Measurements from ENCODE around the gene SPOUT1. TPM values are rescaled to one million over a fixed set of nuclear protein-coding genes. Genes with fewer than 3 reads are reported as not detected.
"Not testable (repeated sequence)": the region's sequence is repeated elsewhere in the genome, so short reads cannot be mapped to it uniquely, and the experiment has no call there.

SPOUT1 gene, protein sequence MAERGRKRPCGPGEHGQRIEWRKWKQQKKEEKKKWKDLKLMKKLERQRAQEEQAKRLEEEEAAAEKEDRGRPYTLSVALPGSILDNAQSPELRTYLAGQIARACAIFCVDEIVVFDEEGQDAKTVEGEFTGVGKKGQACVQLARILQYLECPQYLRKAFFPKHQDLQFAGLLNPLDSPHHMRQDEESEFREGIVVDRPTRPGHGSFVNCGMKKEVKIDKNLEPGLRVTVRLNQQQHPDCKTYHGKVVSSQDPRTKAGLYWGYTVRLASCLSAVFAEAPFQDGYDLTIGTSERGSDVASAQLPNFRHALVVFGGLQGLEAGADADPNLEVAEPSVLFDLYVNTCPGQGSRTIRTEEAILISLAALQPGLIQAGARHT
- 55.7 TPM for total RNA-seq

GRCh38 chr9:128829477-128830251, at the start of gene SPOUT1:
Gene SPOUT1 (minus strand): TSS chr9:128829794. CDS start chr9:128829780, 14 bp downstream.
- DNase-seq (ENCODE audit: low spot score): peak; percentile 95

DNA sequence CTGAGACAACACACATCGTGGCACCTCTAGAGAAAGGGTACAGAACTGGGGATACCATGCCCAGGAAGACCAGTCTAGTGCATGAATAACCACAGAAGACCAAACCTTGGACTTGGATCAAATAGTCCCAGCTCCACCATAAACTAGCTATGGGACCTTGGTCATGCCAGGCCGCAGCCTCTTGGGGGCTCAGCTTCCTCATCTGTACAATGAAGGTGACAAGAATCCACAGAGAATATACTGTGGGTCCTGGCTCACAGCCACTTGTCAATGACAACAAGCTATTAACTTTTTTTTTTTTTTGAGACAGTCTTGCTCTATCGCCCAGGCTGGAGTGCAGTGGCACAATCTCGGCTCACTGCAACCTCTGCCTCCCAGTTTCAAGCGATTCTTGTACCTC, 48.3 kb upstream of the SPOUT1 start:
- DNase-seq (ENCODE audit: low spot score): no peak

GRCh38 chr9:128870941-128871265, 41.3 kb upstream of the SPOUT1 start:
- not testable (repeated sequence) for DNase-seq (ENCODE audit: low spot score)

GRCh38 chr9:128870128-128870940, 40.7 kb upstream of the SPOUT1 start:
- DNase-seq (ENCODE audit: low spot score): no peak

DNA sequence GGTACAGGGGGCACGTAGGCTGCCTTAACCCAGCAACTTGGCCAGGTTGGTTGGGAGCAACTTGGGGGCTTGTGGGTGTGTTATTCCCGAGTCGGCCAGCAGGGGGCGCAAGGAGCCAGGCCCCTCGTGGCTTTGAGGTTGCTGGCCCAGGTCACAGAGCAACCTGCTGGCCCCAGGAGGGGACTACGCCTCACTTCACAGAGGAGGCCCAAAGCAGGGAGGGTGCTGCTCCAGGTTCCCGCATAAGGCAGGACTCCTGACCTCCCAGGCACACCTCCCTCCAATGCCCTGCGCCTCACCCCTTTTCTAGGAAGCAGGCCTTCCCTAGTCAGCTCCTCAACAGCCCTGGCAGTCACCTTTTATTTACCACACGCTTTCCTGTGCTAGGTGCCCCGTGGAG, 34.1 kb upstream of the SPOUT1 start:
- peak; percentile 77 for DNase-seq (ENCODE audit: low spot score)

DNA sequence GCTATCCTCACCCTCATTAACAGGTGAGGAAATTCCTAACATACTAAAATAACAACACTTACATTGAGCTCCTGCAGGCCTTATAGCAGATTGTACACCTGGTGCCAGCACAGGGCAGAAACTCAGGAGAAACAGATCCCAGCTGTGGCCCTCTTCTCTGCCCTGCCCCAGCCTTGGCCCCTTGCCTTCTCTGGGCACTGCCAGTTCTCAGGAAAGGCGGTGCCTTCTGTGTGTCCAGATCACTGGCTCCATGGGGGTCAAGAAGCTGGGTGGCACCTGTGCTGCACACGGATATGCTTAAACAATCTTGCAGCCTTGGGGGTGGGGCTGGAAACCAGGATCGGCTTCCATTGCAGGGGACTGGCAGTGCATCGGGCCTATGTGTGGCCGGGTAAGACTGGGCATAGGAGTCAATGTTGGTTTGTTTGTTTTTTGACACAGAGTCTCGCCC, 32.8 kb upstream of the SPOUT1 start:
- DNase-seq (ENCODE audit: low spot score): no peak

DNA sequence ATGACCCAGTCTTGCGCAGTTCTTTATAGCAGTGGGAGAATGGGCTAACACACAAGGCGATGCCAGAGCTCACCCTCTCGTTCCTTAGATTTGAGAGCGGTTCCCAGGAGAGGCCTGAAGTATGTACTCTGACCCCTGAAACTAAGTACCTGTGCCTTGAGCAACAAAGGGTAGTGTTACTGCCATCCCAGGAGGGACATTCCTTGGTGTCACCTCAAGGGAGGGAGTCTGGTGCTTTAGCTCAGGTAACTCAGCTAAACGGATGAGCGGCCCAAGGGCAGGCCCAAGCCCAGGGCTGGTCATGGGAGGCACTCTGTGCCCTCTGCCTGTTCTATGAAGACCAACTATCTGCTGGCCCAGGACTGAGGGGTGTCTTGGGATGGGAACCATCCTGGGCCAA, 31.9 kb upstream of the SPOUT1 start:
- DNase-seq (ENCODE audit: low spot score): no peak

DNA sequence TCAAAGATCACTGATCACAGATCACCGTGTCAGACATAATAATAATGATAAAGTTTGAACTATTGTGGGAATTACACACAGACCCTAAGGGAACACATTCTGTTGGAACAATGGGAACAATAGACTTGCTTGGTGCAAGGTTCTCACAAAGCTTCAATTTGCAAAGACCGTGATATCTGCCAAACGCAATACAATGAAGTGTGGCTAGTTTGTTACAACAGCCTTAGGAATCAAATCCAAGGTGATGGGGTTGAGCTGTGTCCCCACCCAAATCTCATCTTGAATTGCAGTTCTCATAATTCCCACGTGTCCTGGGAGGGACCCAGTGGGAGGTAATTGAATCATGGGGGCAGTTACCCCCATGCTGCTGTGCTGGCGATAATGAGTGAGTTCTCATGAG, 31.3 kb upstream of the SPOUT1 start:
- no peak for DNase-seq (ENCODE audit: low spot score)

DNA sequence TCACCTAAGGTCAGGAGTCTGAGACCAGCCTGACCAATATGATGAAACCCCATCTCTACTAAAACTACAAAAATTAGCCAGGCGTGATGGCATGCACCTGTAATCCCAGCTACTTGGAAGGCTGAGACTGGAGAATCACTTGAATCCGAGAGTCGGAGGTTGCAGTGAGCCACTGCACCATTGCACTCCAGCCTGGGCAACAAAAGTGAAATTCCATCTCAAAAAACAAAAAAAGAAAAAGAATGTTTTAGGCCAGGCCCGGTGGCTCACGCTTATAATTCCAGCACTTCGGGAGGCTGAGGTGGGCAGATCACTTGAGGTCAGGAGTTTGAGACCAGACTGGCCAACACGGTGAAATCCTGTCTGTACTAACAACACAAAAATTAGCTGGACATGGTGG, 28.9 kb upstream of the SPOUT1 start:
- DNase-seq (ENCODE audit: low spot score): not testable (repeated sequence)

- not testable (repeated sequence) for DNase-seq (ENCODE audit: low spot score)
Observed at GRCh38 chr9:128854454-128854853, 24.9 kb upstream of the SPOUT1 start.

DNA sequence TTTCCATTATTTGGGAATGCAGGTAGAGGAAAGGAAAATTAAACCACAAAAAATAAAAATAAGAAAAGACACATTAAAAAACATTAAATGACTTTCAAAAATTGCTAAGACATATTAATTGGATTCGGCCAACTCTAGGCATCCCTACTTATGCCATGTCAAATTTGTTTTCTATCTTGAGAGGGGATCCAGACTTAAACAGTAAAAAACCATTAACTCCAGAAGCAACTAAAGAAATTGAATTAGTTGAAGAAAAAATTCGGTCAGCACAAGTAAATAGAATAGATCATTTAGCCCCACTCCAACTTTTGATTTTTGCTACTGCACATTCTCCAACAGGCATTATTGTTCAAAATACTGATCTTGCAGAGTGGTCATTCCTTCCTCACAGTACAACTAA, 23.1 kb upstream of the SPOUT1 start:
- not testable (repeated sequence) for DNase-seq (ENCODE audit: low spot score)

GRCh38 chr9:128851779-128852600, 22.4 kb upstream of the SPOUT1 start:
- not testable (repeated sequence) for DNase-seq (ENCODE audit: low spot score)

DNA sequence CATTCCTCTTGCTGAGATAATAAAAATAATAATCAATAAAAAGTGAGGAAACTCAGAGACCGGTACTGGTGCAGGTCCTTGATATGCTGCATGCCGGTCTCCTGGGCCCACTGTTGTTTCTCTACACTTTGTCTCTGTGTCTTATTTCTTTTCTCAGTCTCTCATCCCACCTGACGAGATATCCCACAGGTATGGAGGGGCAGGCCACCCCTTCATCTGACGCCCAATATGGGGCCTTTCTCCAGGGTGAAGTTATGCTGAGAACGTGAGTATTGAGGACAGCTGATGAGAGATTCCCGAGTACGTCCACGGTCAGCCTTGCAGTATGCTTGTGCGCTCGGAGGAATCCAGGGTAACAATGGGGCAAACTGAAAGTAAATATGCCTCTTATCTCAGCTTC, 21.4 kb upstream of the SPOUT1 start:
- not testable (repeated sequence) for DNase-seq (ENCODE audit: low spot score)

DNA sequence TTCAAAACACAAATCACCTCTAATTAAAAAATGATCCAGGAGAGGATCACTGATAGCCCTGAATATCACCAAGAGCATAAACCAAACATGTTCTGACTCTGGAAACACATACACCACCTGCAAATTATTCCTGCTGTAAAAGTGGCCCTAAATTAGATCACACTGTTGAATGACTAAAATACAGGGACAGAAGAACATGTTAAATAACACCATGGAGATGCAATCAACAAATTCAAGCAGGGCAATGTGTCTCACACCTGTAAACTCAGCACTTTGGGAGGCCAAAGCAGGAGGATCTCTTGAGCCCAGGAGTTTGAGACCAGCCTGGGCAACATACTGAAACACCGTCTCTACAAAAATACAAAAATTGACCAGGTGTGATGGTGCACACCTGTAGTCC, 18.2 kb upstream of the SPOUT1 start:
- DNase-seq (ENCODE audit: low spot score): no peak

DNA sequence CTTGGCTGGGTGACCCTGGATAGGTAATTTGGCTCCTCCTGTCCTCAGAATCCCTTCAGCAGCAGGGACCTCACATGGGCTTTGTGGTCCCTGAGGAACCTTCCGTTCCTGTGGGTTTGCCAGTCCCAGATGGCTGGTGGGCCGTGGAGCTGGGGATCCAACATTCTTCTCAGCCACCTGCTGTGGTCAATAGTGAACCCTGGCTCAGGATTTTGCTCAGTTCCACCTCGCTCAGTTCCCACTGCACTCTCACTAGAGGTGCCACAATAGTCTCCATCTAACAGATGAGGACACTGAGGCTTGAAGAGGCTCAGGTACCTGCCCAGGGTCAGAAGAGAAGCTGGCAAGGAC, 17.1 kb upstream of the SPOUT1 start:
- DNase-seq (ENCODE audit: low spot score): no peak

GRCh38 chr9:128845186-128845931, 15.8 kb upstream of the SPOUT1 start:
- peak; percentile 63 for DNase-seq (ENCODE audit: low spot score)

GRCh38 chr9:128843171-128843570, 13.6 kb upstream of the SPOUT1 start:
- not testable (repeated sequence) for DNase-seq (ENCODE audit: low spot score)

GRCh38 chr9:128841694-128842492, 12.3 kb upstream of the SPOUT1 start:
- DNase-seq (ENCODE audit: low spot score): no peak

GRCh38 chr9:128840524-128840923, 10.9 kb upstream of the SPOUT1 start:
- DNase-seq (ENCODE audit: low spot score): no peak

DNA sequence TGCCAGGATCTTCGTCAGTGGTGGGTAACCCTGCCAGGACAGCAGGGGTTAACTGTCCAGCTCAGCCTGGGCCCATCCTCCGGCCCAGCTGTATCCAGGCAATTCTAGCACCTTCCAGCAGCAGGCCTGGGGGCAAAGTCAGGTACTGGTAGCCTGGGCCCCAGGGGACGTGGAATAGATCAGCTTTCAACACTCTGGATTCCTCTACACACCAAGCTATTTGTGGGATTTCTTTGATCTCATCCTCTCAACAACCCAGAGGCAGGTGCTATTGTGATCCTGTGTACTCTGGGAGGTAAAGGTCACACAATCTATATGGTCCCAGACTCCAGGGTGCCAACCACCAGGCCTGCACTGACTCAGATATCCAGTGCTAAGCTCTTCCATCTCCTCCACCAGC, 8.7 kb upstream of the SPOUT1 start:
- DNase-seq (ENCODE audit: low spot score): no peak

Data from ureter (tissue), 1 donor.